HepG2 (cell line): ENCODE data around the gene RGL3. TPM values are rescaled to one million over a fixed set of nuclear protein-coding genes. Genes with fewer than 3 reads are reported as not detected.

Experiments used
- GATAD1 ChIP-seq: IDR thresholded peaks from 2 replicates; pipeline ENCODE4 v1.6.1; 2016; ENCODE audit warnings: missing genetic modification reagents, missing compliant biosample characterization
- GMEB2 ChIP-seq: IDR thresholded peaks from 2 replicates; pipeline ENCODE4 v1.6.1; 2016; ENCODE audit warnings: missing biosample characterization, missing genetic modification reagents, low read depth
- KAT2B ChIP-seq: fragments of 150-350 bp; IDR thresholded peaks from 2 replicates; pipeline ENCODE4 v1.6.1; 2014; ENCODE audit warnings: low read depth, low read length, borderline replicate concordance
- NR2F2 ChIP-seq: IDR thresholded peaks from 2 replicates; pipeline ENCODE4 v1.6.1; 2012; ENCODE audit warnings: low read depth, inconsistent platforms, borderline replicate concordance
- PHF21A ChIP-seq: sonication (generic); formaldehyde crosslinking; IDR thresholded peaks from 2 replicates; pipeline ENCODE4 v1.5.0; 2020; ENCODE audit warnings: mild to moderate bottlenecking, missing genetic modification reagents
- RXRA ChIP-seq: sonication (generic); formaldehyde crosslinking; IDR thresholded peaks from 2 replicates; pipeline ENCODE4 v1.5.1; 2020; ENCODE audit warnings: missing genetic modification reagents
- SKI ChIP-seq: fragments of 450-650 bp; IDR thresholded peaks from one replicate; pipeline ENCODE4 v1.6.1; 2018; ENCODE audit warnings: mild to moderate bottlenecking; ENCODE audit not compliant: partially characterized antibody
- SRSF9 ChIP-seq: fragments of 200-400 bp; formaldehyde crosslinking; IDR thresholded peaks from 2 replicates; pipeline ENCODE4 v1.6.1; 2018; ENCODE audit warnings: borderline replicate concordance, mild to moderate bottlenecking, low read depth, low read length; ENCODE audit not compliant: insufficient read depth, poor library complexity, severe bottlenecking
- YEATS2 ChIP-seq: sonication (generic); formaldehyde crosslinking; IDR thresholded peaks from 2 replicates; pipeline ENCODE4 v1.4.0; 2020; ENCODE audit warnings: missing genetic modification reagents, borderline replicate concordance
- ZFYVE20 ChIP-seq: sonication (generic); formaldehyde crosslinking; IDR thresholded peaks from 2 replicates; pipeline ENCODE4 v1.8.0; 2023; ENCODE audit warnings: low read depth, mild to moderate bottlenecking, moderate library complexity, missing genetic modification reagents, borderline replicate concordance
- ZMYM4 ChIP-seq: sonication (generic); formaldehyde crosslinking; IDR thresholded peaks from 2 replicates; pipeline ENCODE4 v1.8.1; 2023; ENCODE audit warnings: mild to moderate bottlenecking, missing genetic modification reagents
- ZNF101 ChIP-seq: sonication (generic); formaldehyde crosslinking; IDR thresholded peaks from 2 replicates; pipeline ENCODE4 v1.4.0; 2020; ENCODE audit warnings: mild to moderate bottlenecking, low read depth, missing genetic modification reagents, borderline replicate concordance
- ZNF160 ChIP-seq: sonication (generic); formaldehyde crosslinking; IDR thresholded peaks from 2 replicates; pipeline ENCODE4 v1.8.0; 2022; ENCODE audit warnings: mild to moderate bottlenecking, inconsistent platforms, missing genetic modification reagents
- ZNF33A ChIP-seq: sonication (generic); formaldehyde crosslinking; IDR thresholded peaks from 2 replicates; pipeline ENCODE4 v1.5.1; 2020; ENCODE audit warnings: missing genetic modification reagents, mild to moderate bottlenecking, moderate library complexity, borderline replicate concordance
- ZNF660 ChIP-seq: sonication (generic); formaldehyde crosslinking; IDR thresholded peaks from 2 replicates; pipeline ENCODE4 v1.5.1; 2020; ENCODE audit warnings: mild to moderate bottlenecking, low read depth, missing genetic modification reagents, borderline replicate concordance
- ZNF7 ChIP-seq: IDR thresholded peaks from 2 replicates; pipeline ENCODE4 v1.6.1; 2016; ENCODE audit warnings: missing biosample characterization, missing genetic modification reagents
- ZNF782 ChIP-seq: sonication (generic); formaldehyde crosslinking; IDR thresholded peaks from 2 replicates; pipeline ENCODE4 v1.4.0; 2020; ENCODE audit warnings: missing genetic modification reagents, mild to moderate bottlenecking, borderline replicate concordance
- polyA plus RNA-seq, 8 experiments: library from polyadenylated mRNA; depleted of rRNA in 3 of 8; stranded (reverse) in 7 of 8; unstranded in 1 of 8; fragments of >200 nt; fragmentation: Illumina TruSeq in 4 of 8; extraction: Trizol in 4 of 8; gene quantifications; 2 replicates each; pipeline versions ENCODE4 v1.2.1 to v1.2.3, GENCODE V29; 2011 to 2016; ENCODE audit warnings: low read depth in 4 of 8, missing spikeins in 1 of 8, mixed read lengths in 1 of 8; ENCODE audit not compliant: insufficient read depth in 1 of 8
- total RNA-seq, 5 experiments: library from RNA; depleted of rRNA; stranded (reverse); fragments of >200 nt; fragmentation: Illumina TruSeq; extraction: Trizol; gene quantifications; 2 replicates each; pipeline ENCODE4 v1.2.3, GENCODE V29; 2016; ENCODE audit warnings: low read depth in 1 of 5
- TF ChIP-seq, protein P1 (sequence below): sonication (generic); formaldehyde crosslinking; IDR thresholded peaks from 2 replicates; pipeline ENCODE4 v1.4.0; 2020; ENCODE audit warnings: mild to moderate bottlenecking, missing genetic modification reagents
- TF ChIP-seq, protein P2 (sequence below): IDR thresholded peaks from 2 replicates; pipeline ENCODE4 v1.6.1; 2016
- TF ChIP-seq, protein P3 (sequence below): sonication (generic); formaldehyde crosslinking; IDR thresholded peaks from 2 replicates; pipeline ENCODE4 v1.4.0; 2020; ENCODE audit warnings: missing genetic modification reagents, mild to moderate bottlenecking, borderline replicate concordance
- TF ChIP-seq, protein P4 (sequence below): IDR thresholded peaks from 2 replicates; pipeline ENCODE4 v1.6.1; 2016; ENCODE audit warnings: low read depth, control low read depth

RGL3 gene
- total and polyA plus RNA-seq, 2 of the 13 experiments (the other 11 are each of a cell fraction or from before 2014, with no cell fraction given), result 4.2 to 7.6 TPM

- TF ChIP-seq ZNF782 (no peak), ZMYM4 (CRISPR knock-in tag) (no peak), ZFYVE20 (no peak), YEATS2 (CRISPR knock-in tag) (no peak), GATAD1 (CRISPR knock-in tag) (0 out of 2 replicates have a peak, but pooled peaks have one; percentile 23), SRSF9 (no peak), ZNF33A (no peak), SKI (no peak), GMEB2 (CRISPR knock-in tag) (no peak), PHF21A (peak; percentile 34; the same call in 1 of the 2 replicates), ZNF660 (CRISPR knock-in tag) (no peak), NR2F2 (no peak), ZNF101 (no peak), ZNF7 (CRISPR knock-in tag) (no peak), KAT2B (no peak), ZNF160 (no peak), RXRA (CRISPR knock-in tag) (no peak; the same call in 1 of the 2 replicates)
- TF ChIP-seq, protein P1, sequence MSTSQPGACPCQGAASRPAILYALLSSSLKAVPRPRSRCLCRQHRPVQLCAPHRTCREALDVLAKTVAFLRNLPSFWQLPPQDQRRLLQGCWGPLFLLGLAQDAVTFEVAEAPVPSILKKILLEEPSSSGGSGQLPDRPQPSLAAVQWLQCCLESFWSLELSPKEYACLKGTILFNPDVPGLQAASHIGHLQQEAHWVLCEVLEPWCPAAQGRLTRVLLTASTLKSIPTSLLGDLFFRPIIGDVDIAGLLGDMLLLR, result no peak
- TF ChIP-seq, protein P2, sequence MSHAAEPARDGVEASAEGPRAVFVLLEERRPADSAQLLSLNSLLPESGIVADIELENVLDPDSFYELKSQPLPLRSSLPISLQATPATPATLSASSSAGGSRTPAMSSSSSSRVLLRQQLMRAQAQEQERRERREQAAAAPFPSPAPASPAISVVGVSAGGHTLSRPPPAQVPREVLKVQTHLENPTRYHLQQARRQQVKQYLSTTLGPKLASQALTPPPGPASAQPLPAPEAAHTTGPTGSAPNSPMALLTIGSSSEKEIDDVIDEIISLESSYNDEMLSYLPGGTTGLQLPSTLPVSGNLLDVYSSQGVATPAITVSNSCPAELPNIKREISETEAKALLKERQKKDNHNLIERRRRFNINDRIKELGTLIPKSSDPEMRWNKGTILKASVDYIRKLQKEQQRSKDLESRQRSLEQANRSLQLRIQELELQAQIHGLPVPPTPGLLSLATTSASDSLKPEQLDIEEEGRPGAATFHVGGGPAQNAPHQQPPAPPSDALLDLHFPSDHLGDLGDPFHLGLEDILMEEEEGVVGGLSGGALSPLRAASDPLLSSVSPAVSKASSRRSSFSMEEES (CRISPR knock-in tag), result no peak
- TF ChIP-seq, protein P3, sequence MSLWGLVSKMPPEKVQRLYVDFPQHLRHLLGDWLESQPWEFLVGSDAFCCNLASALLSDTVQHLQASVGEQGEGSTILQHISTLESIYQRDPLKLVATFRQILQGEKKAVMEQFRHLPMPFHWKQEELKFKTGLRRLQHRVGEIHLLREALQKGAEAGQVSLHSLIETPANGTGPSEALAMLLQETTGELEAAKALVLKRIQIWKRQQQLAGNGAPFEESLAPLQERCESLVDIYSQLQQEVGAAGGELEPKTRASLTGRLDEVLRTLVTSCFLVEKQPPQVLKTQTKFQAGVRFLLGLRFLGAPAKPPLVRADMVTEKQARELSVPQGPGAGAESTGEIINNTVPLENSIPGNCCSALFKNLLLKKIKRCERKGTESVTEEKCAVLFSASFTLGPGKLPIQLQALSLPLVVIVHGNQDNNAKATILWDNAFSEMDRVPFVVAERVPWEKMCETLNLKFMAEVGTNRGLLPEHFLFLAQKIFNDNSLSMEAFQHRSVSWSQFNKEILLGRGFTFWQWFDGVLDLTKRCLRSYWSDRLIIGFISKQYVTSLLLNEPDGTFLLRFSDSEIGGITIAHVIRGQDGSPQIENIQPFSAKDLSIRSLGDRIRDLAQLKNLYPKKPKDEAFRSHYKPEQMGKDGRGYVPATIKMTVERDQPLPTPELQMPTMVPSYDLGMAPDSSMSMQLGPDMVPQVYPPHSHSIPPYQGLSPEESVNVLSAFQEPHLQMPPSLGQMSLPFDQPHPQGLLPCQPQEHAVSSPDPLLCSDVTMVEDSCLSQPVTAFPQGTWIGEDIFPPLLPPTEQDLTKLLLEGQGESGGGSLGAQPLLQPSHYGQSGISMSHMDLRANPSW (CRISPR knock-in tag), result no peak
- TF ChIP-seq, protein P4, sequence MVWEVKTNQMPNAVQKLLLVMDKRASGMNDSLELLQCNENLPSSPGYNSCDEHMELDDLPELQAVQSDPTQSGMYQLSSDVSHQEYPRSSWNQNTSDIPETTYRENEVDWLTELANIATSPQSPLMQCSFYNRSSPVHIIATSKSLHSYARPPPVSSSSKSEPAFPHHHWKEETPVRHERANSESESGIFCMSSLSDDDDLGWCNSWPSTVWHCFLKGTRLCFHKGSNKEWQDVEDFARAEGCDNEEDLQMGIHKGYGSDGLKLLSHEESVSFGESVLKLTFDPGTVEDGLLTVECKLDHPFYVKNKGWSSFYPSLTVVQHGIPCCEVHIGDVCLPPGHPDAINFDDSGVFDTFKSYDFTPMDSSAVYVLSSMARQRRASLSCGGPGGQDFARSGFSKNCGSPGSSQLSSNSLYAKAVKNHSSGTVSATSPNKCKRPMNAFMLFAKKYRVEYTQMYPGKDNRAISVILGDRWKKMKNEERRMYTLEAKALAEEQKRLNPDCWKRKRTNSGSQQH (CRISPR knock-in tag), result no peak
Measured at GRCh38 chr19:11418549-11419506, at the start of gene RGL3 (continued).
